K562 (cell line): Measurements from ENCODE around the gene SPEF1. TPM values are rescaled to one million over a fixed set of nuclear protein-coding genes. Genes with fewer than 3 reads are reported as not detected.

Experiments used
- ATAC-seq: fragments of 200-7000 bp; cut with Tn5 transposase; 3 replicates; pipeline ENCODE4 v1.9.1; 2020; ENCODE audit warnings: moderate library complexity
- BruUV-seq: library from RNA; stranded (reverse); fragments of 400-500 nt; replicated peaks from 2 replicates; lab custom pipeline; 2021; lab: Mats Ljungman, UMichigan
- CTCF ChIA-PET: fragments of 300-600 bp; formaldehyde crosslinking; extraction: SDS; loops from one replicate; lab custom pipeline; 2021; ENCODE audit warnings: low intra/inter-chr PET ratio; lab: Yijun Ruan, JAX
- POLR2A ChIA-PET: fragments of 300-600, 350-650 bp; sonication (Branson Sonifier 250); formaldehyde crosslinking; extraction: SDS; loops from one replicate; lab custom pipeline; 2021; ENCODE audit warnings: antibody characterized with exemption, inconsistent platforms; lab: Yijun Ruan, JAX
- DNase-seq, 4 experiments: peaks; one replicate each; pipeline versions ENCODE4 v3.0.0 to v3.0.0-alpha.2; 2011 to 2018; ENCODE audit warnings: low spot score in 3 of 4, mixed read lengths in 3 of 4; ENCODE audit errors: extremely low read depth in 1 of 4
- FAIRE-seq: peaks from 2 replicates; lab custom pipeline; 2011; peaks lifted over from hg19 to GRCh38; lab: Jason Lieb, UNC
- H2AFZ ChIP-seq: 2 replicates; pipeline ENCODE4 v1.6.0; 2011; ENCODE audit warnings: low read depth, low read length, control low read depth, inconsistent platforms
- H3K27ac ChIP-seq: fragments of 200-600 bp; 3 replicates; pipeline ENCODE4 v1.8.0; 2011; ENCODE audit warnings: low read depth, mild to moderate bottlenecking, control low read depth, inconsistent platforms, low read length, moderate library complexity, mixed read lengths; ENCODE audit errors: extremely low read depth
- H3K27me3 ChIP-seq, 2 experiments: fragments of 300-600 bp in 1 of 2; 2 replicates in 1 of 2; 3 replicates in 1 of 2; pipeline versions ENCODE4 v1.6.0 to v1.8.0; 2011; ENCODE audit warnings: inconsistent platforms in 2 of 2, low read length in 2 of 2, mild to moderate bottlenecking in 1 of 2, mixed read lengths in 1 of 2, moderate library complexity in 1 of 2; ENCODE audit not compliant: control insufficient read depth in 2 of 2, insufficient read depth in 2 of 2
- H3K36me3 ChIP-seq: fragments of 300-600 bp; 3 replicates; pipeline ENCODE4 v1.8.0; 2011; ENCODE audit warnings: mild to moderate bottlenecking, low read length, inconsistent platforms; ENCODE audit not compliant: control insufficient read depth, insufficient read depth
- H3K4me1 ChIP-seq, 2 experiments: fragments of 200-600 bp in 1 of 2; replicated peaks in 1 of 2; 2 replicates in 1 of 2; 3 replicates in 1 of 2; pipeline versions ENCODE4 v1.5.1 to v1.8.0; 2011; ENCODE audit warnings: inconsistent platforms in 2 of 2, low read length in 2 of 2, mild to moderate bottlenecking in 1 of 2, mixed read lengths in 1 of 2, moderate library complexity in 1 of 2; ENCODE audit not compliant: control insufficient read depth in 2 of 2, insufficient read depth in 2 of 2
- H3K4me2 ChIP-seq: 2 replicates; pipeline ENCODE4 v1.6.1; 2011; ENCODE audit warnings: low read length, control low read depth, inconsistent platforms, mixed read lengths; ENCODE audit not compliant: insufficient read depth
- H3K4me3 ChIP-seq: fragments of 200-600 bp; sonication (generic), shearing (Covaris generic); 2 replicates; pipeline ENCODE4 v1.5.1; 2016; ENCODE audit warnings: control low read depth, inconsistent platforms
- H3K79me2 ChIP-seq: fragments of 200-600 bp; 3 replicates; pipeline ENCODE4 v1.8.0; 2011; ENCODE audit warnings: low read length, inconsistent platforms; ENCODE audit not compliant: control insufficient read depth, insufficient read depth
- H3K9ac ChIP-seq, 2 experiments: 2 replicates each; pipeline versions ENCODE4 v1.6.0 to v1.6.1; 2011; ENCODE audit warnings: low read depth in 2 of 2, low read length in 2 of 2, control low read depth in 1 of 2, inconsistent platforms in 1 of 2, mild to moderate bottlenecking in 1 of 2, mixed read lengths in 1 of 2; ENCODE audit not compliant: insufficient read depth in 1 of 2
- H3K9me1 ChIP-seq: one replicate; pipeline ENCODE4 v1.6.0; 2011; ENCODE audit warnings: inconsistent platforms, mild to moderate bottlenecking, low read length, moderate library complexity; ENCODE audit not compliant: control insufficient read depth, insufficient read depth
- H3K9me3 ChIP-seq: replicated peaks from 2 replicates; pipeline ENCODE4 v1.5.1; 2011; ENCODE audit warnings: low read depth, low read length, inconsistent platforms; ENCODE audit not compliant: control insufficient read depth, insufficient read depth
- H4K20me1 ChIP-seq: replicated peaks from 2 replicates; pipeline ENCODE4 v1.6.1; 2011; ENCODE audit warnings: low read length, inconsistent platforms, mixed read lengths; ENCODE audit not compliant: control insufficient read depth, insufficient read depth
- CEBPG ChIP-seq, 3 experiments: fragments of 200-800 bp in 1 of 3; sonication (Bioruptor generic) in 1 of 3; sonication (generic) in 1 of 3; formaldehyde crosslinking in 1 of 3; IDR thresholded peaks in 2 of 3; conservative IDR thresholded peaks in 1 of 3; 2 replicates each; pipeline versions ENCODE4 v1.6.1 to v1.8.0; 2016 to 2022; ENCODE audit warnings: missing compliant biosample characterization in 2 of 3, missing genetic modification characterization in 2 of 3, mild to moderate bottlenecking in 1 of 3, missing genetic modification reagents in 1 of 3
- SOX6 ChIP-seq: fragments of 450-650 bp; IDR thresholded peaks from 2 replicates; pipeline ENCODE4 v1.6.1; 2014; ENCODE audit warnings: mild to moderate bottlenecking
- WGBS: fragments of 100-300 bp; shearing (Covaris generic); methylation state at CpG from one replicate; pipeline ENCODE4 v1.1.6; 2016; ENCODE audit warnings: low coverage, mixed read lengths; ENCODE audit not compliant: insufficient coverage; ENCODE audit errors: missing lambda C conversion rate; 5-methylcytosine and 5-hydroxymethylcytosine counted together
- in situ Hi-C: fragments of 300-500 bp; cut with MboI; formaldehyde crosslinking; loops from 4 replicates; pipeline ENCODE4 v1.15.0; 2018; ENCODE audit warnings: inconsistent platforms, mixed read lengths
- intact Hi-C: fragments of 100-400 bp; cut with micrococcal nuclease; formaldehyde crosslinking; loops from 2 replicates; pipeline ENCODE4 v1.14.2; 2022
- polyA plus RNA-seq, 8 experiments: library from polyadenylated mRNA; depleted of rRNA in 4 of 8; stranded (reverse) in 5 of 8; unstranded in 3 of 8; fragments of >200 nt; fragmentation: Nextera tagmentation in 2 of 8; fragmentation: Illumina TruSeq in 1 of 8; extraction: Ambion mirVana in 2 of 8; extraction: Trizol in 1 of 8; gene quantifications; 2 replicates each; pipeline versions ENCODE4 v1.2.1 to v1.2.3, GENCODE V29; 2011 to 2014; ENCODE audit warnings: inconsistent platforms in 1 of 8, missing spikeins in 1 of 8
- total RNA-seq, 7 experiments: library from RNA; depleted of rRNA in 6 of 7; stranded (reverse); fragments of >200 nt in 6 of 7; fragmentation: Illumina TruSeq in 2 of 7; extraction: Trizol in 2 of 7; gene quantifications; 2 replicates each; pipeline versions ENCODE4 v1.2.1 to v1.2.3, GENCODE V29; 2011 to 2021; ENCODE audit warnings: low replicate concordance in 1 of 7
- TF ChIP-seq, protein P1 (sequence below): fragments of 450-650 bp; IDR thresholded peaks from 2 replicates; pipeline ENCODE4 v1.6.1; 2018; ENCODE audit not compliant: partially characterized antibody
- TF ChIP-seq, protein P2 (sequence below): sonication (generic); formaldehyde crosslinking; IDR thresholded peaks from 2 replicates; pipeline ENCODE4 v1.8.0; 2022; ENCODE audit warnings: mild to moderate bottlenecking, missing genetic modification reagents
- TF ChIP-seq, protein P3 (sequence below): fragments of 450-650 bp; IDR thresholded peaks from 2 replicates; pipeline ENCODE4 v1.6.1; 2017; ENCODE audit warnings: antibody characterized with exemption, mild to moderate bottlenecking
- TF ChIP-seq, protein P4 (sequence below): fragments of 450-650 bp; IDR thresholded peaks from one replicate; pipeline ENCODE4 v1.6.1; 2018; ENCODE audit warnings: mild to moderate bottlenecking, moderate library complexity; ENCODE audit not compliant: partially characterized antibody

The SPEF1 gene
- total and polyA plus RNA-seq, 9 of the 15 experiments (the other 6 are each of a cell fraction or from before 2014, with no cell fraction given) = not detected

DNA sequence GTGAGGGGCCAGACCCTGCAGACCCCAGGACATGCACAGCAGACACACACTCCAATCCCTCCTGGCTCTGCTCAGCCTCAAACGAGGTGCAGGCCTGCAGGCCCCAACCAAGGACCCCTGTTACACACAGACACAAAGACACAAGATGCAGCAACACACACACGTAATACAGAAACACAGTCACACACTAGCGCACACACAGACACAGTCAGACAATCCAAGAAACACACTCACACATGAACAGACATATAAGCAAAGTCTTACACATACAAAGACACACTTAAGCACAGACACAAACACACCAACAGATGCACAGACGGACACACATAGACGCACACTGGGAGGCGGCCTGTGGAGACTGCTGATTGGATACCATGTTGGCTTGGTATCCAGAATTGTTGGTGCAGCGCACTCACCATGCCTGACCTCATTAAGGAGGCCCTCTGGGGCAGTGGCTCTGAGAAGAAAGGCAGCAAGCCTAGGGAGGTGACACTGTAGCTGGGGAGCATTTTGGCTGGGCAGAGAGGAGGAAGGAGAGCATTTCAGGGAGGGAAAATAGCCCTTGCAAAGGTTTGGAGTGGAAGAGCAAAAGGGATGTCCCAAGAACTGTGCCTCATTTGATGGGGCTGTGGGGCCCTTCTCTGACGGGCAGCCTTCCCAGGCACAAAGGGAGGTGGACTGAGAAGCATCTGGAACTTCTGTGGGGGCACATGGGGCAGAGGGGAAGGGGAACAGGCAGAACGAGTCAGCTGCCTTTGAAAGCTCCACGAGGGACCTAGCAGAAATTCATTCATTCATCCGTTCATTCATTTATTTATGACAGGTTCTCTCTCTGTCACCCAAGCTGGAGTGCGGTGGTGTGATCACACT lies 50.2 kb downstream of the SPEF1 start (continued):
- TF ChIP-seq, protein P1, sequence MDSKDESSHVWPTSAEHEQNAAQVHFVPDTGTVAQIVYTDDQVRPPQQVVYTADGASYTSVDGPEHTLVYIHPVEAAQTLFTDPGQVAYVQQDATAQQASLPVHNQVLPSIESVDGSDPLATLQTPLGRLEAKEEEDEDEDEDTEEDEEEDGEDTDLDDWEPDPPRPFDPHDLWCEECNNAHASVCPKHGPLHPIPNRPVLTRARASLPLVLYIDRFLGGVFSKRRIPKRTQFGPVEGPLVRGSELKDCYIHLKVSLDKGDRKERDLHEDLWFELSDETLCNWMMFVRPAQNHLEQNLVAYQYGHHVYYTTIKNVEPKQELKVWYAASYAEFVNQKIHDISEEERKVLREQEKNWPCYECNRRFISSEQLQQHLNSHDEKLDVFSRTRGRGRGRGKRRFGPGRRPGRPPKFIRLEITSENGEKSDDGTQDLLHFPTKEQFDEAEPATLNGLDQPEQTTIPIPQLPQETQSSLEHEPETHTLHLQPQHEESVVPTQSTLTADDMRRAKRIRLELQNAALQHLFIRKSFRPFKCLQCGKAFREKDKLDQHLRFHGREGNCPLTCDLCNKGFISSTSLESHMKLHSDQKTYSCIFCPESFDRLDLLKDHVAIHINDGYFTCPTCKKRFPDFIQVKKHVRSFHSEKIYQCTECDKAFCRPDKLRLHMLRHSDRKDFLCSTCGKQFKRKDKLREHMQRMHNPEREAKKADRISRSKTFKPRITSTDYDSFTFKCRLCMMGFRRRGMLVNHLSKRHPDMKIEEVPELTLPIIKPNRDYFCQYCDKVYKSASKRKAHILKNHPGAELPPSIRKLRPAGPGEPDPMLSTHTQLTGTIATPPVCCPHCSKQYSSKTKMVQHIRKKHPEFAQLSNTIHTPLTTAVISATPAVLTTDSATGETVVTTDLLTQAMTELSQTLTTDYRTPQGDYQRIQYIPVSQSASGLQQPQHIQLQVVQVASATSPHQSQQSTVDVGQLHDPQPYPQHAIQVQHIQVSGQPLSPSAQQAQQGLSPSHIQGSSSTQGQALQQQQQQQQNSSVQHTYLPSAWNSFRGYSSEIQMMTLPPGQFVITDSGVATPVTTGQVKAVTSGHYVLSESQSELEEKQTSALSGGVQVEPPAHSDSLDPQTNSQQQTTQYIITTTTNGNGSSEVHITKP = no peak
- TF ChIP-seq, protein P2, sequence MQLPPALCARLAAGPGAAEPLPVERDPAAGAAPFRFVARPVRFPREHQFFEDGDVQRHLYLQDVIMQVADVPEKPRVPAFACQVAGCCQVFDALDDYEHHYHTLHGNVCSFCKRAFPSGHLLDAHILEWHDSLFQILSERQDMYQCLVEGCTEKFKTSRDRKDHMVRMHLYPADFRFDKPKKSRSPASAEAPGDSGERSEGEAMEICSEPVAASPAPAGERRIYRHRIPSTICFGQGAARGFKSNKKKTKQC (CRISPR knock-in tag) = no peak

DNA sequence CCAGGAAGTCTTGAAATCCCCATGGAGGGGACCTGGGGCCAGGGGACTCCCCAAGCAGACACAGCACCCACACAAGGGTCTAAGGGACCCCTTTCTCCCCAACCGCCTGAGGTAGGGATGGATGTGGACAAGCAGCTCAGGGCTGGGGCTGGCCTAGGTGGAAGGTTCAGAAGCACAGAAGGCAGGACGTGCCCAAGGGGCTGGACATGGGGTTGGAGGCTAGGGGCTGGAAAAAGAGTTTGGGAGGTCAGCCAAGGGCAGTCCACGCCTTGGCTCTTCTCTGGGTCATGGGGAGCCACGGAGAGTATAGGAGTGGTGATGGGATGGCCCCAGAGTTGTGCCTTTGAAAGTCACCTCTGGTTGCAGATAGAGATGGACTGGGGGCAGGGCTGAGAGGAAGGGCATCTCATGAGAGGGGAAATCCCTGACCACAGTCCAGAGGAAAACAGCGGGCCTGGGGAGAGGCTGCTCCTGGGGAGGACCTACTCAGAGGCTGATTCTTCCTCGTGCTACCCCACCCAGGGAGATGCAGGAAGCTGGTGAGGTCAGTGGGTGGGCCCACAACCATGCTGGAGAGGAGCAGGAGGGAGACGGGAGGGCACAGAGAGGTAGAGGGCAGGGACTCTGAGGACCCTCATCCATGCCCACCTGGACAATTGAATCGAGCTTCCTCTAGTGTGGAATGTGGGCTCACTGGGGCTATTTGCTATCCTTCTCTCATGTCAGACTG lies 51.3 kb downstream of the SPEF1 start:
- in situ Hi-C loops = no loop called here
- CTCF ChIA-PET = no interaction called here
- 7% methylated on average over 6 of the region's 8 CpGs for WGBS
- TF ChIP-seq, protein P3, sequence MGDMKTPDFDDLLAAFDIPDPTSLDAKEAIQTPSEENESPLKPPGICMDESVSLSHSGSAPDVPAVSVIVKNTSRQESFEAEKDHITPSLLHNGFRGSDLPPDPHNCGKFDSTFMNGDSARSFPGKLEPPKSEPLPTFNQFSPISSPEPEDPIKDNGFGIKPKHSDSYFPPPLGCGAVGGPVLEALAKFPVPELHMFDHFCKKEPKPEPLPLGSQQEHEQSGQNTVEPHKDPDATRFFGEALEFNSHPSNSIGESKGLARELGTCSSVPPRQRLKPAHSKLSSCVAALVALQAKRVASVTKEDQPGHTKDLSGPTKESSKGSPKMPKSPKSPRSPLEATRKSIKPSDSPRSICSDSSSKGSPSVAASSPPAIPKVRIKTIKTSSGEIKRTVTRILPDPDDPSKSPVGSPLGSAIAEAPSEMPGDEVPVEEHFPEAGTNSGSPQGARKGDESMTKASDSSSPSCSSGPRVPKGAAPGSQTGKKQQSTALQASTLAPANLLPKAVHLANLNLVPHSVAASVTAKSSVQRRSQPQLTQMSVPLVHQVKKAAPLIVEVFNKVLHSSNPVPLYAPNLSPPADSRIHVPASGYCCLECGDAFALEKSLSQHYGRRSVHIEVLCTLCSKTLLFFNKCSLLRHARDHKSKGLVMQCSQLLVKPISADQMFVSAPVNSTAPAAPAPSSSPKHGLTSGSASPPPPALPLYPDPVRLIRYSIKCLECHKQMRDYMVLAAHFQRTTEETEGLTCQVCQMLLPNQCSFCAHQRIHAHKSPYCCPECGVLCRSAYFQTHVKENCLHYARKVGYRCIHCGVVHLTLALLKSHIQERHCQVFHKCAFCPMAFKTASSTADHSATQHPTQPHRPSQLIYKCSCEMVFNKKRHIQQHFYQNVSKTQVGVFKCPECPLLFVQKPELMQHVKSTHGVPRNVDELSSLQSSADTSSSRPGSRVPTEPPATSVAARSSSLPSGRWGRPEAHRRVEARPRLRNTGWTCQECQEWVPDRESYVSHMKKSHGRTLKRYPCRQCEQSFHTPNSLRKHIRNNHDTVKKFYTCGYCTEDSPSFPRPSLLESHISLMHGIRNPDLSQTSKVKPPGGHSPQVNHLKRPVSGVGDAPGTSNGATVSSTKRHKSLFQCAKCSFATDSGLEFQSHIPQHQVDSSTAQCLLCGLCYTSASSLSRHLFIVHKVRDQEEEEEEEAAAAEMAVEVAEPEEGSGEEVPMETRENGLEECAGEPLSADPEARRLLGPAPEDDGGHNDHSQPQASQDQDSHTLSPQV = no peak
- no peak for TF ChIP-seq CEBPG (CRISPR knock-in tag; IDR thresholded peaks at IDR 0.05)
- TF ChIP-seq CEBPG (tag; conservative IDR thresholded peaks at IDR 0.05 in 1 of 2, IDR thresholded peaks at IDR 0.05 in 1 of 2) = no peak
- no peak for TF ChIP-seq SOX6
- TF ChIP-seq, protein P4, sequence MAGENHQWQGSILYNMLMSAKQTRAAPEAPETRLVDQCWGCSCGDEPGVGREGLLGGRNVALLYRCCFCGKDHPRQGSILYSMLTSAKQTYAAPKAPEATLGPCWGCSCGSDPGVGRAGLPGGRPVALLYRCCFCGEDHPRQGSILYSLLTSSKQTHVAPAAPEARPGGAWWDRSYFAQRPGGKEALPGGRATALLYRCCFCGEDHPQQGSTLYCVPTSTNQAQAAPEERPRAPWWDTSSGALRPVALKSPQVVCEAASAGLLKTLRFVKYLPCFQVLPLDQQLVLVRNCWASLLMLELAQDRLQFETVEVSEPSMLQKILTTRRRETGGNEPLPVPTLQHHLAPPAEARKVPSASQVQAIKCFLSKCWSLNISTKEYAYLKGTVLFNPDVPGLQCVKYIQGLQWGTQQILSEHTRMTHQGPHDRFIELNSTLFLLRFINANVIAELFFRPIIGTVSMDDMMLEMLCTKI = no peak

More for the DNA sequence above, 51.3 kb downstream of the SPEF1 start:
- Histone ChIP-seq H3K27me3 (peaks cover 4 to 34% of the 10 kb centered on the region in 2 experiments; a peak in 3 of 5 replicates), H4K20me1 (no peaks in the 10 kb centered on the region), H2AFZ (no peak overlapping the region), H3K9me1 (no peaks in the 10 kb centered on the region), H3K9me3 (no peaks in the 10 kb centered on the region), H3K36me3 (no peaks in the 10 kb centered on the region), H3K4me2 (no peak overlapping the region), H3K4me1 (peaks cover 8 to 13% of the 10 kb centered on the region in 2 experiments; a peak in 4 of 5 replicates), H3K27ac (no peak overlapping the region), H3K79me2 (no peaks in the 10 kb centered on the region), H3K4me3 (no peak overlapping the region), H3K9ac (no peak overlapping the region)
- BruUV-seq = no TSS peak
- DNase-seq (no peak), ATAC-seq (no peak), FAIRE-seq (no peak)
- POLR2A ChIA-PET = no interaction called here
- intact Hi-C loops = no loop called here
